Mucosa of rectum (tissue), 2 donors: ENCODE measurements around the gene SNTB2.

Experiments used
- H3K27ac ChIP-seq, 2 donors: one replicate each; pipeline ENCODE4 v1.7.0; 2013; ENCODE audit warnings: inconsistent platforms in 2 of 2, low read depth in 2 of 2, low read length in 2 of 2
- H3K27me3 ChIP-seq, 2 donors: one replicate each; pipeline ENCODE4 v1.7.0; 2013; ENCODE audit warnings: low read length in 2 of 2; ENCODE audit not compliant: control insufficient read depth in 2 of 2, insufficient read depth in 2 of 2
- H3K36me3 ChIP-seq, 2 donors: one replicate each; pipeline ENCODE4 v1.7.0; 2013; ENCODE audit warnings: low read length in 2 of 2; ENCODE audit not compliant: control insufficient read depth in 2 of 2, insufficient read depth in 2 of 2
- H3K4me1 ChIP-seq, 2 donors: one replicate each; pipeline ENCODE4 v1.7.0; 2013; ENCODE audit warnings: low read length in 2 of 2, mild to moderate bottlenecking in 1 of 2; ENCODE audit not compliant: control insufficient read depth in 2 of 2, insufficient read depth in 2 of 2
- H3K4me3 ChIP-seq, 2 donors: one replicate each; pipeline ENCODE4 v1.7.0; 2013; ENCODE audit warnings: low read length in 2 of 2
- H3K9ac ChIP-seq, 2 donors: one replicate each; pipeline ENCODE4 v1.7.0; 2013; ENCODE audit warnings: low read length in 2 of 2, low read depth in 1 of 2, mild to moderate bottlenecking in 1 of 2
- H3K9me3 ChIP-seq, 2 donors: one replicate each; pipeline ENCODE4 v1.7.0; 2013; ENCODE audit warnings: low read length in 2 of 2; ENCODE audit not compliant: control insufficient read depth in 2 of 2
- donor health status: healthy.
- donor health status: Normal muscosa, but diverticular disease.

Gene SNTB2

DNA sequence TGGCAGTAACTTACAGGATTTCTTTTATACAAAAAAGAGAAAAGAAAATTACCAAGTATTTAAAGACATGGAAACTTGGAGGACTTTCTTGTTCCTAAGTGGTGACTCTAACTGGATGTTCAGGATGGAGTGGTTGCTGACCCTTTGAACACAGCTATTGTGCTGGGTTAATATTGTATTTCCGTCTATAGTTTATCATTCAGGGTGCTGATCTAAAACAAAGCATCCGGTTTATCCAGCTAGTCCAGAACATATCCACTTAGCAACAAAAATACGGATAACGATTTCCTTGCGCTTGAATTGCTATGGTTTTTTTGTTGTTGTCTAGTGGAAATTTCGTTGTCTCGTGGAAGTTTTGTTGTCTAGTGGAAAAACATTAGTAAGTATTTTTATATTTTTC lies 38.2 kb downstream of the SNTB2 start:
- Histone ChIP-seq H3K27me3 (no peaks in the 10 kb centered on the region), H3K9ac (no peak overlapping the region), H3K4me3 (no peak overlapping the region), H3K36me3 (no peaks in the 10 kb centered on the region), H3K9me3 (no peaks in the 10 kb centered on the region), H3K27ac (no peak overlapping the region), H3K4me1 (no peaks in the 10 kb centered on the region)

- no peaks in the 10 kb centered on the region for H3K27me3 ChIP-seq
- no peaks in the 10 kb centered on the region for H3K4me1 ChIP-seq
- H3K27ac ChIP-seq, result no peak overlapping the region
- no peak overlapping the region for H3K4me3 ChIP-seq
- H3K9ac ChIP-seq, result no peak overlapping the region
- H3K36me3 ChIP-seq, result no peaks in the 10 kb centered on the region
- H3K9me3 ChIP-seq, result no peaks in the 10 kb centered on the region
Measured at GRCh38 chr16:69233124-69233523, 46.2 kb downstream of the SNTB2 start.

GRCh38 chr16:69234460-69234859 lies 47.5 kb downstream of the SNTB2 start:
- Histone ChIP-seq H3K9me3 (no peaks in the 10 kb centered on the region), H3K36me3 (no peaks in the 10 kb centered on the region), H3K9ac (no peak overlapping the region), H3K27ac (no peak overlapping the region), H3K27me3 (no peaks in the 10 kb centered on the region), H3K4me1 (no peaks in the 10 kb centered on the region), H3K4me3 (no peak overlapping the region)

- H3K27me3 ChIP-seq, result no peaks in the 10 kb centered on the region
- H3K27ac ChIP-seq, result no peak overlapping the region
- no peaks in the 10 kb centered on the region for H3K4me1 ChIP-seq
- no peaks in the 10 kb centered on the region for H3K36me3 ChIP-seq
- no peak overlapping the region for H3K9ac ChIP-seq
- no peak overlapping the region for H3K4me3 ChIP-seq
- H3K9me3 ChIP-seq, result no peaks in the 10 kb centered on the region
Measured at GRCh38 chr16:69236319-69236718, 49.4 kb downstream of the SNTB2 start.

GRCh38 chr16:69237296-69237695 lies 50.3 kb downstream of the SNTB2 start:
- H3K9me3 ChIP-seq, result no peaks in the 10 kb centered on the region
- no peaks in the 10 kb centered on the region for H3K27me3 ChIP-seq
- H3K9ac ChIP-seq, result no peak overlapping the region
- H3K4me3 ChIP-seq, result no peak overlapping the region
- no peaks in the 10 kb centered on the region for H3K36me3 ChIP-seq
- no peaks in the 10 kb centered on the region for H3K4me1 ChIP-seq
- H3K27ac ChIP-seq, result no peak overlapping the region

DNA sequence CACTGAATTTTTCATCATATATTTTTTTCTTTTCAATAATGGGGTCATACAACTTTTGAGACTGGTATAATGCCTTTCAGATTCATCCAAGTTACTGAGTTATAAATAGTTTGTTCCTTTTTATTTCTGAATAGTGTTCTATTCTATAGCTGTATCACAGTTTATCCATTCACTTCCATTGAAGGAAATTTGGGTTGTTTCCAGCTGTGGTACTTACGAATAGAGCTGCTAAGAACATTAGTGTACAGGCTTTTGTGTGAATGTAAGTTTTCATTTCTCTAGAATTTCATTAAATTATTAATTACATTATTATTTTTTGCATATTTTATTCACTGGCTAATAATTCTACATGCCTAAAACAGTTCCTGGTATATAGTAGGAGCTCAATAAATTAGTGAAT lies 52.9 kb downstream of the SNTB2 start:
- no peaks in the 10 kb centered on the region for H3K36me3 ChIP-seq
- no peaks in the 10 kb centered on the region for H3K9me3 ChIP-seq
- H3K4me3 ChIP-seq, result no peak overlapping the region
- no peaks in the 10 kb centered on the region for H3K27me3 ChIP-seq
- no peak overlapping the region for H3K27ac ChIP-seq
- no peaks in the 10 kb centered on the region for H3K4me1 ChIP-seq
- H3K9ac ChIP-seq, result no peak overlapping the region

- no peak overlapping the region for H3K27ac ChIP-seq
- no peak overlapping the region for H3K9ac ChIP-seq
- no peaks in the 10 kb centered on the region for H3K27me3 ChIP-seq
- H3K4me3 ChIP-seq, result no peak overlapping the region
- no peaks in the 10 kb centered on the region for H3K4me1 ChIP-seq
- no peaks in the 10 kb centered on the region for H3K9me3 ChIP-seq
- H3K36me3 ChIP-seq, result peaks cover 0 to 1% of the 10 kb centered on the region in 2 donors
Measured at GRCh38 chr16:69240331-69240730, 53.4 kb downstream of the SNTB2 start.

GRCh38 chr16:69241926-69242325 lies 55.0 kb downstream of the SNTB2 start:
- H3K27me3 ChIP-seq, result no peaks in the 10 kb centered on the region
- peaks cover 0 to 8% of the 10 kb centered on the region in 2 donors for H3K36me3 ChIP-seq
- H3K9me3 ChIP-seq, result no peaks in the 10 kb centered on the region
- H3K27ac ChIP-seq, result no peak overlapping the region
- H3K4me3 ChIP-seq, result no peak overlapping the region
- no peaks in the 10 kb centered on the region for H3K4me1 ChIP-seq
- no peak overlapping the region for H3K9ac ChIP-seq

GRCh38 chr16:69243479-69243878 lies 56.5 kb downstream of the SNTB2 start:
- no peak overlapping the region for H3K4me3 ChIP-seq
- H3K36me3 ChIP-seq, result peaks cover 0 to 11% of the 10 kb centered on the region in 2 donors
- no peaks in the 10 kb centered on the region for H3K4me1 ChIP-seq
- no peak overlapping the region for H3K27ac ChIP-seq
- H3K27me3 ChIP-seq, result no peaks in the 10 kb centered on the region
- H3K9ac ChIP-seq, result no peak overlapping the region
- H3K9me3 ChIP-seq, result no peaks in the 10 kb centered on the region

GRCh38 chr16:69244336-69244735 lies 57.4 kb downstream of the SNTB2 start:
- peaks cover 0 to 11% of the 10 kb centered on the region in 2 donors for H3K36me3 ChIP-seq

DNA sequence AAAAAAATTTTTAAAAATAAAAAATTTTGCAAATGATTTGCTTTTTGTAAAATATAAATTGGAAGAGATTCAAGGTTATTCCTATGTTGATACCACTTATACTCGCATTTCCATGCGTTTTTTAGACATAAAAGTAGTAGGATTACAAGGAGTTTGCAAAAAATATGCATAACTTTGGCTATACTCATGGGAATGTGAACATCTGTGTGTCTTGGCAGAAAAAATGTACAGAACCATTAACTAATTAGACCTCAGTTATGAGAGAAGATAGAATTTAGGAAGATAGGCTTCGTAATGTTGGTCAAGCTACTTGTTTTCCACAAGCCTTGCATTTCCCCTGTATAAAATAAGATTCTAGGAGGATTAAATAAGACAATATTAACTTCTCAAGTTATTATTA lies 63.1 kb downstream of the SNTB2 start:
- no peaks in the 10 kb centered on the region for H3K4me1 ChIP-seq
- no peak overlapping the region for H3K4me3 ChIP-seq
- no peak overlapping the region for H3K9ac ChIP-seq
- H3K9me3 ChIP-seq, result no peaks in the 10 kb centered on the region
- H3K27ac ChIP-seq, result no peak overlapping the region
- H3K27me3 ChIP-seq, result no peaks in the 10 kb centered on the region
- H3K36me3 ChIP-seq, result peaks cover 0 to 13% of the 10 kb centered on the region in 2 donors

More at GRCh38 chr16:69244336-69244735, 57.4 kb downstream of the SNTB2 start:
- no peak overlapping the region for H3K9ac ChIP-seq
- no peak overlapping the region for H3K27ac ChIP-seq
- no peaks in the 10 kb centered on the region for H3K27me3 ChIP-seq
- H3K4me1 ChIP-seq, result no peaks in the 10 kb centered on the region
- no peak overlapping the region for H3K4me3 ChIP-seq
- no peaks in the 10 kb centered on the region for H3K9me3 ChIP-seq
